Measurements from ENCODE around the gene ARFGEF3. TPM values are rescaled to one million over a fixed set of nuclear protein-coding genes. Genes with fewer than 3 reads are reported as not detected.

The ARFGEF3 gene
- total RNA-seq, 4 donors from 2014 or later: 2.8 to 11.8 (median 7.8) TPM

- 82 to 83% methylated on average over 2 of the region's 2 CpGs for WGBS, 2 donors
- no peak for TF ChIP-seq POLR2A (IDR thresholded peaks at IDR 0.05)
- TF ChIP-seq, protein P1, sequence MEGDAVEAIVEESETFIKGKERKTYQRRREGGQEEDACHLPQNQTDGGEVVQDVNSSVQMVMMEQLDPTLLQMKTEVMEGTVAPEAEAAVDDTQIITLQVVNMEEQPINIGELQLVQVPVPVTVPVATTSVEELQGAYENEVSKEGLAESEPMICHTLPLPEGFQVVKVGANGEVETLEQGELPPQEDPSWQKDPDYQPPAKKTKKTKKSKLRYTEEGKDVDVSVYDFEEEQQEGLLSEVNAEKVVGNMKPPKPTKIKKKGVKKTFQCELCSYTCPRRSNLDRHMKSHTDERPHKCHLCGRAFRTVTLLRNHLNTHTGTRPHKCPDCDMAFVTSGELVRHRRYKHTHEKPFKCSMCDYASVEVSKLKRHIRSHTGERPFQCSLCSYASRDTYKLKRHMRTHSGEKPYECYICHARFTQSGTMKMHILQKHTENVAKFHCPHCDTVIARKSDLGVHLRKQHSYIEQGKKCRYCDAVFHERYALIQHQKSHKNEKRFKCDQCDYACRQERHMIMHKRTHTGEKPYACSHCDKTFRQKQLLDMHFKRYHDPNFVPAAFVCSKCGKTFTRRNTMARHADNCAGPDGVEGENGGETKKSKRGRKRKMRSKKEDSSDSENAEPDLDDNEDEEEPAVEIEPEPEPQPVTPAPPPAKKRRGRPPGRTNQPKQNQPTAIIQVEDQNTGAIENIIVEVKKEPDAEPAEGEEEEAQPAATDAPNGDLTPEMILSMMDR (IDR thresholded peaks at IDR 0.05): no peak
- H3K4me3 ChIP-seq (ENCODE audit: low read depth, poor library complexity, severe bottlenecking): no peak overlapping the region
- DNase-seq (ENCODE audit: low spot score in 2 of 2): no peak
- intact Hi-C loops (cut with DNase I; ENCODE audit: low total_unique reads): no loop called here
Observed at GRCh38 chr6:138302554-138302953, 140.8 kb downstream of the ARFGEF3 start.

DNA sequence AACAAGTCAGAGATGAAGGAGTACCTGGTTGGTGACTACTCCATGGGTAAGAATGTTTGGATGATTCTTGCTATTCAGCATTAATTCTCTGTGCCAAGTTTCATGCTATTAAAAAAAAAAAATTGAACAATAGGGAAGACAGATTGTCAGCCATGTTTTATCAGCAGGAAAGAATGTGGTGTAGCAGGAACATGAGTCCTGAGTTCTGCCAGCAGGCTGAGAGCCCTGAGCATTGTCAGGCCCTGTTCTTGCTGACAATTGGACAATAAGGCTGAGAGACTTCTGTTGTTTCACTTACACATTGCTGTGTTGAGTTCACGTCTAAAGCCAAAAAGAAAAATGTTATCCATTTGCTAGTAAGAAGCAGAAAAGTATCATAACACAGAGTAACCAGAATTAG, 145.6 kb downstream of the ARFGEF3 start:
- intact Hi-C loops (cut with DNase I; ENCODE audit: low total_unique reads): no loop called here
- no peak for TF ChIP-seq POLR2A (IDR thresholded peaks at IDR 0.05)
- TF ChIP-seq, protein P1 (IDR thresholded peaks at IDR 0.05): no peak
- no peak for DNase-seq (ENCODE audit: low spot score in 2 of 2)
- WGBS, 2 donors: 23 to 54% methylated on average over 1 of the region's 1 CpG
- no peak overlapping the region for H3K4me3 ChIP-seq (ENCODE audit: low read depth, poor library complexity, severe bottlenecking)

GRCh38 chr6:138307816-138308730, 146.3 kb downstream of the ARFGEF3 start:
- no peak for DNase-seq (ENCODE audit: low spot score in 2 of 2)
- intact Hi-C loops (cut with DNase I; ENCODE audit: low total_unique reads): no loop called here
- TF ChIP-seq, protein P1 (IDR thresholded peaks at IDR 0.05): no peak
- no peak for TF ChIP-seq POLR2A (IDR thresholded peaks at IDR 0.05)
- 68 to 72% methylated on average over 11 of the region's 11 CpGs for WGBS, 2 donors
- no peak overlapping the region for H3K4me3 ChIP-seq (ENCODE audit: low read depth, poor library complexity, severe bottlenecking)

GRCh38 chr6:138308731-138309110, 147.0 kb downstream of the ARFGEF3 start:
- no peak for TF ChIP-seq POLR2A (IDR thresholded peaks at IDR 0.05)
- TF ChIP-seq, protein P1 (IDR thresholded peaks at IDR 0.05): no peak
- WGBS, 2 donors: 94 to 100% methylated on average over 1 of the region's 1 CpG
- DNase-seq (ENCODE audit: low spot score in 2 of 2): no peak
- H3K4me3 ChIP-seq (ENCODE audit: low read depth, poor library complexity, severe bottlenecking): no peak overlapping the region
- intact Hi-C loops (cut with DNase I; ENCODE audit: low total_unique reads): no loop called here

- intact Hi-C loops (cut with DNase I; ENCODE audit: low total_unique reads): no loop called here
- H3K4me3 ChIP-seq (ENCODE audit: low read depth, poor library complexity, severe bottlenecking): no peak overlapping the region
- 82 to 100% methylated on average over 1 of the region's 1 CpG for WGBS, 2 donors
- TF ChIP-seq, protein P1 (IDR thresholded peaks at IDR 0.05): no peak
- no peak for TF ChIP-seq POLR2A (IDR thresholded peaks at IDR 0.05)
- DNase-seq (ENCODE audit: low spot score in 2 of 2): no peak
Observed at GRCh38 chr6:138309695-138310094, 148.0 kb downstream of the ARFGEF3 start.
